Natural killer cell (primary cell): Measurements from ENCODE around the gene EPB41L4B. TPM values are rescaled to one million over a fixed set of nuclear protein-coding genes. Genes with fewer than 3 reads are reported as not detected.

Experiments used
- ATAC-seq, 3 donors: fragments of 150-1000 bp in 2 of 3; fragments of 200-7000 bp in 1 of 3; cut with Tn5 transposase; 1 replicate in 1 of 3; 2 replicates in 2 of 3; pipeline ENCODE4 v1.10.0; 2021; ENCODE audit warnings: mild to moderate bottlenecking in 2 of 3, moderate library complexity in 2 of 3
- DNase-seq, 2 donors: peaks; one replicate each; pipeline versions ENCODE4 v3.0.0 to v3.0.0-alpha.2; 2013 to 2021; ENCODE audit warnings: mixed read lengths in 1 of 2
- H3K27ac ChIP-seq: one replicate; pipeline ENCODE4 v1.5.1; 2013; ENCODE audit warnings: mild to moderate bottlenecking, low read length
- H3K27me3 ChIP-seq: one replicate; pipeline ENCODE4 v1.6.1; 2013; ENCODE audit warnings: low read length; ENCODE audit not compliant: control insufficient read depth, insufficient read depth
- H3K36me3 ChIP-seq: one replicate; pipeline ENCODE4 v1.6.1; 2013; ENCODE audit warnings: low read length; ENCODE audit not compliant: control insufficient read depth, insufficient read depth
- H3K4me1 ChIP-seq: one replicate; pipeline ENCODE4 v1.6.1; 2013; ENCODE audit warnings: low read length; ENCODE audit not compliant: control insufficient read depth, insufficient read depth
- H3K4me3 ChIP-seq: one replicate; pipeline ENCODE4 v1.5.1; 2013; ENCODE audit warnings: low read length
- H3K9me3 ChIP-seq: one replicate; pipeline ENCODE4 v1.6.1; 2013; ENCODE audit warnings: low read length; ENCODE audit not compliant: control insufficient read depth, insufficient read depth
- H3K27ac Mint-ChIP-seq, 2 donors: one replicate each; pipeline ENCODE4 v1.8.0; 2022; ENCODE audit warnings: mild to moderate bottlenecking in 2 of 2, mixed read lengths in 2 of 2, moderate library complexity in 1 of 2
- H3K27me3 Mint-ChIP-seq, 2 donors: one replicate each; pipeline ENCODE4 v1.8.0; 2022; ENCODE audit warnings: low read depth in 2 of 2, mixed read lengths in 2 of 2
- H3K36me3 Mint-ChIP-seq: one replicate; pipeline ENCODE4 v1.8.0; 2022; ENCODE audit warnings: mixed read lengths
- H3K4me1 Mint-ChIP-seq, 2 donors: one replicate each; pipeline ENCODE4 v1.8.0; 2022; ENCODE audit warnings: mixed read lengths in 2 of 2
- H3K4me3 Mint-ChIP-seq: one replicate; pipeline ENCODE4 v1.8.0; 2022; ENCODE audit warnings: mild to moderate bottlenecking, moderate library complexity, mixed read lengths
- H3K9me3 Mint-ChIP-seq, 2 donors: one replicate each; pipeline ENCODE4 v1.8.0; 2022; ENCODE audit warnings: mixed read lengths in 2 of 2
- WGBS: methylation state at CpG from one replicate; pipeline ENCODE4 v1.1.7; 2013; ENCODE audit warnings: missing lambda C conversion rate; ENCODE audit not compliant: insufficient coverage; 5-methylcytosine and 5-hydroxymethylcytosine counted together
- intact Hi-C: fragments of 100-400 bp; cut with micrococcal nuclease; formaldehyde crosslinking; loops from one replicate; pipeline ENCODE4 v1.14.2; 2022
- total RNA-seq, 4 donors: library from RNA; stranded (reverse); fragments of 120-200 nt in 1 of 4; gene quantifications; one replicate each; pipeline versions ENCODE4 v1.2.3 to v1.2.4, GENCODE V29; 2013 to 2022
- TF ChIP-seq, protein P1 (sequence below): fragments of 200-600 bp; IDR thresholded peaks from one replicate; pipeline ENCODE4 v1.8.0; 2022; ENCODE audit warnings: antibody characterized with exemption

EPB41L4B gene
- total RNA-seq, 3 donors from 2014 or later (not counting 1 experiment from before 2014, with no cell fraction given) = not detected

DNA sequence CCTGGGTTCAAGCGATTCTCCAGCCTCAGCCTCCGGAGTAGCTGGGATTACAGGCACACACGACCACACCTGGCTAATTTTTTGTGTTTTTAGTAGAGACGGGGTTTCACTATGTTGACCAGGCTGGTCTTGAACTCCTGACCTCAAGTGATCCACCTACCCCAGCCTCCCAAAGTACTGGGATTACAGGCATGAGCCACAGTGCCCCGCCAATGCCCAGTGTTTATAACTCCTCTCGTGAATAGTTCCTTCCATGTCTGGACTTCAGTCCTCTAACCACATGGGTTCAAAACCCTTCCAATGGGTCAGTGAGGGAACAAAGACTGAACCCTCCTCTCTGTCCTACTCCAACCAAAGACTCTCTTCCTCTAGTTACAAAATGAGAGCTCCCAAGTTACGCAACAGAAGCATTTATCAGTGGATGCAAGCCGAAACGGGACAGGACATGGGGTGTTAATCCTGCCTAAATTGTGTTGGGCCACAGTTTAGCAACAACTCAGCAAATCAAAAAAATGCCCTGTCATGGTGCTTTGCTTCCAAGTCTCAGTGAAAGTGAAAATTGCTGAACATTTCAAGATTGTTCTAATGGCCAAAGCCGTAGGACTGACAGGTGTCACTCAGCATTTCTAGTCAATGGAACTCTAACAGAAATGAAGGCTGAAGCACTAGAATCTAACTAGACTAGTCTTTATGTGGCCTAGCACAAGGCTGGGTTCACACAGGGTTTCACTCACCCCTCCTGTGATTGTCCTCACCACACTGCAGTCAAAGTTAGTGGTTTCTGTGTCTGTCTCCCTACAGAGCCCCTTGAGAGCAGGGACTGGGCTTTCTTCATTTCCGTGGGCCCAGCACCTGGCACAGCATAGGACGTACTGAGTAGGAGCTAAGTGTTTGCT is 197.9 kb downstream of the EPB41L4B start:
- TF ChIP-seq, protein P1, sequence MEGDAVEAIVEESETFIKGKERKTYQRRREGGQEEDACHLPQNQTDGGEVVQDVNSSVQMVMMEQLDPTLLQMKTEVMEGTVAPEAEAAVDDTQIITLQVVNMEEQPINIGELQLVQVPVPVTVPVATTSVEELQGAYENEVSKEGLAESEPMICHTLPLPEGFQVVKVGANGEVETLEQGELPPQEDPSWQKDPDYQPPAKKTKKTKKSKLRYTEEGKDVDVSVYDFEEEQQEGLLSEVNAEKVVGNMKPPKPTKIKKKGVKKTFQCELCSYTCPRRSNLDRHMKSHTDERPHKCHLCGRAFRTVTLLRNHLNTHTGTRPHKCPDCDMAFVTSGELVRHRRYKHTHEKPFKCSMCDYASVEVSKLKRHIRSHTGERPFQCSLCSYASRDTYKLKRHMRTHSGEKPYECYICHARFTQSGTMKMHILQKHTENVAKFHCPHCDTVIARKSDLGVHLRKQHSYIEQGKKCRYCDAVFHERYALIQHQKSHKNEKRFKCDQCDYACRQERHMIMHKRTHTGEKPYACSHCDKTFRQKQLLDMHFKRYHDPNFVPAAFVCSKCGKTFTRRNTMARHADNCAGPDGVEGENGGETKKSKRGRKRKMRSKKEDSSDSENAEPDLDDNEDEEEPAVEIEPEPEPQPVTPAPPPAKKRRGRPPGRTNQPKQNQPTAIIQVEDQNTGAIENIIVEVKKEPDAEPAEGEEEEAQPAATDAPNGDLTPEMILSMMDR = no peak
- no peaks in the 10 kb centered on the region for H3K9me3 Mint-ChIP-seq
- peaks cover 0 to 3% of the 10 kb centered on the region in 2 donors for H3K27me3 Mint-ChIP-seq
- ATAC-seq = no peak
- no peak for DNase-seq
- Histone ChIP-seq H3K27me3 (no peaks in the 10 kb centered on the region), H3K4me1 (peaks cover 15% of the 10 kb centered on the region), H3K27ac (no peak overlapping the region), H3K36me3 (no peaks in the 10 kb centered on the region), H3K9me3 (no peaks in the 10 kb centered on the region), H3K4me3 (no peak overlapping the region)
- 83% methylated on average over 12 of the region's 12 CpGs for WGBS
- H3K4me1 Mint-ChIP-seq = peaks cover 15 to 20% of the 10 kb centered on the region in 2 donors
- H3K36me3 Mint-ChIP-seq = no peaks in the 10 kb centered on the region
- H3K4me3 Mint-ChIP-seq = no peak overlapping the region
- intact Hi-C loops = no loop called here
- H3K27ac Mint-ChIP-seq = no peak overlapping the region

Other genes with a start within 250 kb of the EPB41L4B start
- gene TMEM245, start 201.1 kb downstream of the EPB41L4B start, total RNA-seq = 10 to 100 TPM; 14.5 to 22.5 (median 21.8) TPM
- not detected for gene FRRS1L, start 153.8 kb downstream of the EPB41L4B start, total RNA-seq
- gene PTPN3, start 177.2 kb upstream of the EPB41L4B start, total RNA-seq = not detected